Anterior cingulate cortex (tissue), 58 donors: ENCODE results near the gene SUCLG2.

Experiments
- DNase-seq, 58 donors: peaks; one replicate each; lab custom pipeline; 2025; lab: John Stamatoyannopoulos, UW

SUCLG2 gene

GRCh38 chr3:67405193-67405592, 249.2 kb downstream of the SUCLG2 start:
- no peak for DNase-seq

- no peak for DNase-seq
Measured at GRCh38 chr3:67402873-67403272, 251.5 kb downstream of the SUCLG2 start.

- DNase-seq: no peak
Measured at GRCh38 chr3:67401921-67402320, 252.5 kb downstream of the SUCLG2 start.

GRCh38 chr3:67400476-67400875, 253.9 kb downstream of the SUCLG2 start:
- no peak for DNase-seq

- DNase-seq: no peak
Measured at GRCh38 chr3:67389176-67389575, 265.2 kb downstream of the SUCLG2 start.

- DNase-seq: no peak
Measured at GRCh38 chr3:67388738-67389137, 265.7 kb downstream of the SUCLG2 start.

GRCh38 chr3:67386451-67386850, 268.0 kb downstream of the SUCLG2 start:
- no peak for DNase-seq

GRCh38 chr3:67384760-67385397, 269.5 kb downstream of the SUCLG2 start:
- DNase-seq: peak in 22 of 58 donors; percentile 3 to 55 (median 10)

GRCh38 chr3:67384016-67384415, 270.4 kb downstream of the SUCLG2 start:
- no peak for DNase-seq

GRCh38 chr3:67383379-67383778, 271.0 kb downstream of the SUCLG2 start:
- no peak for DNase-seq

- DNase-seq: no peak
Measured at GRCh38 chr3:67382536-67382935, 271.9 kb downstream of the SUCLG2 start.

- DNase-seq: peak in 1 of 58 donors; percentile 4
Measured at GRCh38 chr3:67381667-67382272, 272.6 kb downstream of the SUCLG2 start.

GRCh38 chr3:67380118-67380517, 274.3 kb downstream of the SUCLG2 start:
- DNase-seq: no peak

GRCh38 chr3:67377299-67377698, 277.1 kb downstream of the SUCLG2 start:
- DNase-seq: no peak

- DNase-seq: no peak
Measured at GRCh38 chr3:67376416-67376815, 278.0 kb downstream of the SUCLG2 start.

- DNase-seq: no peak
Measured at GRCh38 chr3:67375976-67376375, 278.4 kb downstream of the SUCLG2 start.

GRCh38 chr3:67362686-67363085, 291.7 kb downstream of the SUCLG2 start:
- DNase-seq: no peak

- DNase-seq: no peak
Measured at GRCh38 chr3:67361770-67362169, 292.6 kb downstream of the SUCLG2 start.

GRCh38 chr3:67361323-67361722, 293.1 kb downstream of the SUCLG2 start:
- no peak for DNase-seq

GRCh38 chr3:67357610-67358458, 296.6 kb downstream of the SUCLG2 start:
- DNase-seq: no peak

- peak in 1 of 58 donors; percentile 3 for DNase-seq
Measured at GRCh38 chr3:67349551-67350174, 304.7 kb downstream of the SUCLG2 start.
